Loucy (cell line): ENCODE measurements around the gene MZF1.

ENCODE experiments used
- CTCF ChIP-seq: fragments of 200-600 bp; sonication (generic); conservative IDR thresholded peaks from 2 replicates; pipeline ENCODE4 v1.5.1; 2014; ENCODE audit warnings: mild to moderate bottlenecking, antibody characterized with exemption, low read length
- EZH2phosphoT487 ChIP-seq: fragments of 200-600 bp; IDR thresholded peaks from 2 replicates; pipeline ENCODE4 v1.6.1; 2018; ENCODE audit warnings: antibody characterized with exemption, mild to moderate bottlenecking, moderate library complexity, borderline replicate concordance

GRCh38 chr19:58572026-58572817 is 913 bp downstream of the MZF1 start:
- TF ChIP-seq CTCF (no peak), EZH2phosphoT487 (no peak)
